OCI-LY7 (cell line): ENCODE results near the gene OR13J1. TPM values are rescaled to one million over a fixed set of nuclear protein-coding genes. Genes with fewer than 3 reads are reported as not detected.

Experiments
- BruUV-seq: library from RNA; stranded (reverse); fragments of 400-500 nt; replicated peaks from 2 replicates; lab custom pipeline; 2021; lab: Mats Ljungman, UMichigan
- CTCF ChIA-PET: fragments of 300-600 bp; sonication (Branson Sonifier 250); formaldehyde crosslinking; loops from one replicate; lab custom pipeline; 2022; ENCODE audit warnings: antibody characterized with exemption; ENCODE audit not compliant: unreplicated experiment; lab: Charles Lee
- POLR2A ChIA-PET: fragments of 300-600 bp; sonication (Branson Sonifier 250); formaldehyde crosslinking; loops from one replicate; lab custom pipeline; 2022; ENCODE audit warnings: antibody characterized with exemption; lab: Charles Lee
- DNase-seq: peaks from one replicate; pipeline ENCODE4 v3.0.0-alpha.2; 2015; ENCODE audit warnings: low spot score
- H2AFZ ChIP-seq: fragments of 200-600 bp; sonication (generic), shearing (Covaris generic); 2 replicates; pipeline ENCODE4 v1.6.1; 2014; ENCODE audit warnings: mild to moderate bottlenecking, antibody characterized with exemption, low read length, moderate library complexity
- H3K27ac ChIP-seq: fragments of 200-600 bp; sonication (generic); 2 replicates; pipeline ENCODE4 v1.5.1; 2014; ENCODE audit warnings: mixed run types, low read depth, mild to moderate bottlenecking, moderate library complexity, low read length, inconsistent platforms; ENCODE audit not compliant: poor library complexity, severe bottlenecking
- H3K36me3 ChIP-seq: fragments of 200-600 bp; sonication (generic); 2 replicates; pipeline ENCODE4 v1.6.1; 2014; ENCODE audit warnings: mild to moderate bottlenecking, antibody characterized with exemption, low read length, moderate library complexity, mixed read lengths; ENCODE audit not compliant: insufficient read depth
- H3K4me1 ChIP-seq: fragments of 200-600 bp; sonication (generic); 2 replicates; pipeline ENCODE4 v1.5.1; 2014; ENCODE audit warnings: mild to moderate bottlenecking, low read length; ENCODE audit not compliant: insufficient read depth, poor library complexity, severe bottlenecking
- H3K4me2 ChIP-seq: fragments of 200-600 bp; sonication (generic); 2 replicates; pipeline ENCODE4 v1.6.1; 2014; ENCODE audit warnings: mild to moderate bottlenecking, low read length
- H3K4me3 ChIP-seq: fragments of 200-600 bp; sonication (generic); 2 replicates; pipeline ENCODE4 v1.5.1; 2014; ENCODE audit warnings: mild to moderate bottlenecking, low read depth, low read length; ENCODE audit not compliant: poor library complexity, severe bottlenecking
- H3K79me2 ChIP-seq: fragments of 200-600 bp; sonication (generic); 2 replicates; pipeline ENCODE4 v1.6.1; 2016; ENCODE audit warnings: low read depth, mild to moderate bottlenecking, low read length, moderate library complexity, mixed read lengths; ENCODE audit not compliant: insufficient read depth
- H3K9me2 ChIP-seq: fragments of 200-600 bp; sonication (generic); 2 replicates; pipeline ENCODE4 v1.6.1; 2016; ENCODE audit warnings: mild to moderate bottlenecking, low read length, mixed read lengths; ENCODE audit not compliant: insufficient read depth
- H3K9me3 ChIP-seq: fragments of 200-600 bp; sonication (generic); 2 replicates; pipeline ENCODE4 v1.6.1; 2014; ENCODE audit warnings: mild to moderate bottlenecking, mixed run types, low read length, mixed read lengths
- H4K20me1 ChIP-seq: fragments of 200-600 bp; sonication (generic); 2 replicates; pipeline ENCODE4 v1.6.1; 2014; ENCODE audit warnings: mild to moderate bottlenecking, antibody characterized with exemption, low read length, moderate library complexity, mixed read lengths; ENCODE audit not compliant: insufficient read depth
- EZH2phosphoT487 ChIP-seq: fragments of 200-600 bp; sonication (generic); IDR thresholded peaks from 2 replicates; pipeline ENCODE4 v1.6.1; 2018; ENCODE audit warnings: low read depth, borderline replicate concordance, mild to moderate bottlenecking, mixed run types, antibody characterized with exemption, low read length, moderate library complexity, mixed read lengths
- intact Hi-C: fragments of 100-400 bp; cut with micrococcal nuclease; formaldehyde crosslinking; loops from one replicate; pipeline ENCODE4 v1.10.0; 2022; ENCODE audit not compliant: unreplicated experiment
- total RNA-seq, 2 experiments: library from RNA; depleted of rRNA in 1 of 2; stranded (reverse); fragments of >200 nt in 1 of 2; shearing (Covaris generic) in 1 of 2; gene quantifications; 2 replicates each; pipeline ENCODE4 v1.2.3, GENCODE V29; 2014 to 2022
- TF ChIP-seq, protein P1 (sequence below): fragments of 200-600 bp; sonication (generic); conservative IDR thresholded peaks from 2 replicates; pipeline ENCODE4 v1.5.1; 2014; ENCODE audit warnings: mild to moderate bottlenecking, antibody characterized with exemption, low read length, moderate library complexity, mixed read lengths

Gene OR13J1
- total RNA-seq, 2 experiments from 2014 or later, result not detected

DNA sequence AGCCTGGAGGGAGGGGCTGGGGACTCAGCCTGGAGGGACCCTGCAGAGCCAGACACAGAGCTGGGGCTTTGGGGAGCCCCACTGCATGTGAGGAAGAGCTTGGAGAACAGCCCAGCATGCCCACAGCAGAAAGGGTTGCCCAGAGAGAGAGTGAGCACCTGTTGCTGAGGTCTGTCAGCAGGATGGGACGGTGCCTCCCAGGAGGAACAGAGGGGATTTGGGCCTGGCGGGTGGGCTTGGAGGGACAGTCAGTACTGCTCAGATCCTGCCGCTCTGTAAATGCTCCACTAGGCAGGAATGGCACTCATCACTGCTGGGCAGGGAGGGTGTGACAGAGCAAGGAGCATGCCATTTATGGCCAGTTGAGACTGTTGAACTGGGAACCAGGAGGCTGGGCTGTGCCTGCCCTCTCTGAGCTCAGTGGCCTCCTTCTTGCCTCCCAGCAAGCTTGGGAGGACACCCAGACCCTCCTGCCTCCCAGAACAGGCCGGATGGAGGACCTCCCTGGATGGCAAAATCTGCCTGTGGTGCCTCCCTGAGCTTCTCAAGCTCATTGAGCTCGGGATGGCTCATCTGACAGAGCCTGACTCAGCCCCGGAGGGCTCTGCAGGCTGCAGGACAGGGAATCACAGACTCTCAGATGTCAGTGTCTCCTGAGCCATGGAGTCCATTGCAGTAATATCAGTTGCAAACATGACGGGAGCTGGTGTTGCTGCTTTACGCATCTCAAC, 35.0 kb upstream of the OR13J1 start:
- TF ChIP-seq, protein P1, sequence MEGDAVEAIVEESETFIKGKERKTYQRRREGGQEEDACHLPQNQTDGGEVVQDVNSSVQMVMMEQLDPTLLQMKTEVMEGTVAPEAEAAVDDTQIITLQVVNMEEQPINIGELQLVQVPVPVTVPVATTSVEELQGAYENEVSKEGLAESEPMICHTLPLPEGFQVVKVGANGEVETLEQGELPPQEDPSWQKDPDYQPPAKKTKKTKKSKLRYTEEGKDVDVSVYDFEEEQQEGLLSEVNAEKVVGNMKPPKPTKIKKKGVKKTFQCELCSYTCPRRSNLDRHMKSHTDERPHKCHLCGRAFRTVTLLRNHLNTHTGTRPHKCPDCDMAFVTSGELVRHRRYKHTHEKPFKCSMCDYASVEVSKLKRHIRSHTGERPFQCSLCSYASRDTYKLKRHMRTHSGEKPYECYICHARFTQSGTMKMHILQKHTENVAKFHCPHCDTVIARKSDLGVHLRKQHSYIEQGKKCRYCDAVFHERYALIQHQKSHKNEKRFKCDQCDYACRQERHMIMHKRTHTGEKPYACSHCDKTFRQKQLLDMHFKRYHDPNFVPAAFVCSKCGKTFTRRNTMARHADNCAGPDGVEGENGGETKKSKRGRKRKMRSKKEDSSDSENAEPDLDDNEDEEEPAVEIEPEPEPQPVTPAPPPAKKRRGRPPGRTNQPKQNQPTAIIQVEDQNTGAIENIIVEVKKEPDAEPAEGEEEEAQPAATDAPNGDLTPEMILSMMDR, result no peak
- no peak for TF ChIP-seq EZH2phosphoT487
- H3K4me2 ChIP-seq, result no peak overlapping the region
- intact Hi-C loops, result no loop called here
- H3K79me2 ChIP-seq, result no peaks in the 10 kb centered on the region
- H3K27ac ChIP-seq, result no peak overlapping the region
- no peaks in the 10 kb centered on the region for H3K9me2 ChIP-seq
- H3K4me3 ChIP-seq, result no peak overlapping the region
- H3K9me3 ChIP-seq, result no peaks in the 10 kb centered on the region
- H4K20me1 ChIP-seq, result no peaks in the 10 kb centered on the region
- H3K4me1 ChIP-seq, result peaks cover 4% of the 10 kb centered on the region
- DNase-seq, result no peak
- no TSS peak for BruUV-seq
- H3K36me3 ChIP-seq, result no peaks in the 10 kb centered on the region
- ChIA-PET POLR2A (no interaction called here), CTCF (interaction anchor here (0.6 kb wide), 1 partner anchor 80 kb away, joined by 3 read pairs; no protein-coding TSS in a partner anchor)
- H2AFZ ChIP-seq, result no peak overlapping the region

DNA sequence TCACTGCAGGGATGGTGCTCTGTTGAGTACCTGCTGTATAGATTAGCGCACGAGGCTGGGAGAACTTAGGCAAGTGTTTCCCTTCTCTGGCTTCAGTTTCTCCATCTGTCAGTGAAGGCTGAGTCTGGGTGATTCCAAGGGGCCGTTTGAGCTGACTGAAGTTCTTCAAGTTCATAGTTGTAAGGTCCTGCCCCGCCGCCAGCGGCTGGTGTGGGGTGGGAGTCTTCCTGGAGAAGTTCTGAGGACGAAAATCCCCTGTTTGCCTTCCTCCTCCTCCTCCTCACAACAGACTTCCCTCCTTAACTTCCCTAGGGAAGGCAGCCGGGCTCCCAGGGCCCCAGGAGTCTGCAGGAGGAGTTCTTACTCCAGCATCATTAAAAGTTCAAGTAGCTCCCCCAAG, 34.1 kb upstream of the OR13J1 start:
- Histone ChIP-seq H3K9me3 (no peaks in the 10 kb centered on the region), H2AFZ (no peak overlapping the region), H3K27ac (no peak overlapping the region), H3K9me2 (no peaks in the 10 kb centered on the region), H3K36me3 (no peaks in the 10 kb centered on the region), H4K20me1 (no peaks in the 10 kb centered on the region), H3K79me2 (no peaks in the 10 kb centered on the region), H3K4me2 (no peak overlapping the region), H3K4me1 (peaks cover 9% of the 10 kb centered on the region), H3K4me3 (no peak overlapping the region)
- intact Hi-C loops, result no loop called here
- DNase-seq, result no peak
- ChIA-PET POLR2A (no interaction called here), CTCF (no interaction called here)
- TF ChIP-seq, protein P1, result no peak
- TF ChIP-seq EZH2phosphoT487, result no peak
- no TSS peak for BruUV-seq

DNA sequence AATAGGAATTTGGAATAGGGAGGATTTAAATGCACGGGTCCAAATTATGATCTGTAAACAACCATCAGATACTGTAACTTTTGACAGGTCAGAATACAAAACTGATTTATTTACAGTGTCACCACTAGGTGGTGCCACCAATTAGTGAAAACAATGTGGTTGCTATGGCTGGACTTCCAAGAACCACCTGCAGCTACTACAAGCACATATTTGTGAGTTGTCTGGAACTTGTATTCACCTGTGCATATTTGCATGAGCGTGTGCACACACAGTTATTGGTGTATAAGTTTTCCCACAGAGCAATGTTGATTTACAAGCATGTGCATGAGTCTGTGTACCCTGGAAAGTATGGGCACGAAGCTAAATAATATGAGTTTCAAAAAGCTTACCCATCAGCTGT, 32.8 kb upstream of the OR13J1 start:
- intact Hi-C loops, result loop anchor here (1.0 kb wide), 2 partner anchors 42 to 120 kb away; no protein-coding TSS in a partner anchor
- ChIA-PET CTCF (no interaction called here), POLR2A (interaction anchor here (1.2 kb wide), 1 partner anchor 42 kb away, joined by 3 read pairs; no protein-coding TSS in a partner anchor)
- Histone ChIP-seq H3K36me3 (no peaks in the 10 kb centered on the region), H3K9me2 (no peaks in the 10 kb centered on the region), H4K20me1 (no peaks in the 10 kb centered on the region), H3K9me3 (no peaks in the 10 kb centered on the region), H3K27ac (no peak overlapping the region), H3K4me1 (peaks cover 22% of the 10 kb centered on the region), H3K4me3 (no peak overlapping the region), H3K79me2 (no peaks in the 10 kb centered on the region), H2AFZ (no peak overlapping the region), H3K4me2 (no peak overlapping the region)
- peak; percentile 76 for DNase-seq
- TF ChIP-seq EZH2phosphoT487, result no peak
- TF ChIP-seq, protein P1, result peak; percentile 94
- no TSS peak for BruUV-seq
